Neural cell (in vitro differentiated cells): Measurements from ENCODE around the gene KYNU.

ENCODE experiments used
- CTCF ChIP-seq: fragments of 450-650 bp; IDR thresholded peaks from 2 replicates; pipeline ENCODE4 v1.5.1; 2014; ENCODE audit warnings: antibody characterized with exemption, mild to moderate bottlenecking, moderate library complexity; ENCODE audit not compliant: poor library complexity, severe bottlenecking
- EZH2 ChIP-seq: fragments of 200-600, 300-800 bp; shearing (Covaris generic), sonication (generic); IDR thresholded peaks from 2 replicates; pipeline ENCODE4 v1.6.1; 2014; ENCODE audit warnings: antibody characterized with exemption, low read length, borderline replicate concordance, mild to moderate bottlenecking; ENCODE audit not compliant: insufficient read depth, poor library complexity, severe bottlenecking
- RAD21 ChIP-seq: fragments of 450-650 bp; conservative IDR thresholded peaks from 2 replicates; pipeline ENCODE4 v1.6.1; 2014; ENCODE audit warnings: antibody characterized with exemption, mild to moderate bottlenecking, moderate library complexity

DNA sequence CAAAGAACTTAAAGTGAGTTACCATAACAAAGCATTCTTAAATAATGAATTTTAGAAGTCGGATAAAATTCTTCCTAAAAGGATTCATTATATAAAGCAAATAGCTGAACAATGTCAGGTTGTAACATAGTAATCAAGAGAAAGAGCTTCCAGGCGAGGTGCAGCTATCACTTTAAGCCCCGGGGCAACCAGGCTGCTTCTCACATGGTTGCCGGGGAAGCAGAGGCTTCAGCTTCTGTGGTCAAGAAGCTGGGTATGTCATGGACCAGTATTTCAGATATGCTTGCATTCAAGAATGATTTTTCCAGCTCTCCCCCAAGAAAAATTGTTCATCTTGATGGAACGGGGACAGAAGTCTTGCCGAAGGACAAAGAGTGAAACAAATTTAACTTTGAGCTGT, 23.6 kb upstream of the KYNU start:
- no peak for TF ChIP-seq CTCF
- no peak for TF ChIP-seq RAD21
- no peak for TF ChIP-seq EZH2
